WTC11 (cell line): ENCODE measurements around the gene GPC6. TPM values are rescaled to one million over a fixed set of nuclear protein-coding genes. Genes with fewer than 3 reads are reported as not detected.

ENCODE experiments used
- ATAC-seq: fragments of 200-7000 bp; cut with Tn5 transposase; 2 replicates; pipeline ENCODE4 v1.10.0; 2021; ENCODE audit warnings: mild to moderate bottlenecking, moderate library complexity
- CTCF ChIA-PET: fragments of 300-600 bp; sonication (Branson Sonifier 250); formaldehyde crosslinking; loops from one replicate; lab custom pipeline; 2021; ENCODE audit warnings: antibody characterized with exemption; lab: Charles Lee
- POLR2A ChIA-PET: fragments of 350-600 bp; sonication (Branson Sonifier 250); formaldehyde crosslinking; loops from one replicate; lab custom pipeline; 2021; ENCODE audit warnings: antibody characterized with exemption; lab: Charles Lee
- DNase-seq: peaks from one replicate; pipeline ENCODE4 v3.0.0; 2021; ENCODE audit warnings: low spot score
- H3K27ac Mint-ChIP-seq: 2 replicates; pipeline ENCODE4 v1.8.0; 2021; ENCODE audit warnings: mixed read lengths
- H3K27me3 Mint-ChIP-seq: 2 replicates; pipeline ENCODE4 v1.8.0; 2021; ENCODE audit warnings: low read depth, mild to moderate bottlenecking, moderate library complexity, mixed read lengths
- H3K36me3 Mint-ChIP-seq: 2 replicates; pipeline ENCODE4 v1.8.0; 2021; ENCODE audit warnings: mixed read lengths
- H3K4me1 Mint-ChIP-seq: 2 replicates; pipeline ENCODE4 v1.8.0; 2022; ENCODE audit warnings: mixed read lengths
- H3K4me3 Mint-ChIP-seq: 2 replicates; pipeline ENCODE4 v1.8.0; 2021; ENCODE audit warnings: mild to moderate bottlenecking, moderate library complexity, mixed read lengths
- H3K9me3 Mint-ChIP-seq: 2 replicates; pipeline ENCODE4 v1.8.0; 2021; ENCODE audit warnings: mixed read lengths
- CREM ChIP-seq: sonication (generic); formaldehyde crosslinking; IDR thresholded peaks from 2 replicates; pipeline ENCODE4 v1.8.1; 2022; ENCODE audit warnings: mild to moderate bottlenecking, missing genetic modification reagents, moderate library complexity
- ESRRA ChIP-seq: sonication (generic); formaldehyde crosslinking; IDR thresholded peaks from 2 replicates; pipeline ENCODE4 v1.8.1; 2022; ENCODE audit warnings: mild to moderate bottlenecking, missing genetic modification reagents, borderline replicate concordance
- GRHL2 ChIP-seq: fragments of 250-450 bp; sonication (Bioruptor Pico); IDR thresholded peaks from 2 replicates; pipeline ENCODE4 v1.8.0; 2022; ENCODE audit warnings: mild to moderate bottlenecking, moderate library complexity; ENCODE audit not compliant: insufficient replicate concordance, severe bottlenecking
- HMGXB4 ChIP-seq: sonication (generic); formaldehyde crosslinking; IDR thresholded peaks from 2 replicates; pipeline ENCODE4 v1.8.1; 2023; ENCODE audit warnings: mild to moderate bottlenecking, moderate library complexity, missing genetic modification reagents
- JAZF1 ChIP-seq: fragments of 250-450 bp; sonication (Bioruptor Pico); IDR thresholded peaks from 2 replicates; pipeline ENCODE4 v1.9.0; 2021; ENCODE audit warnings: moderate library complexity, mild to moderate bottlenecking, inconsistent platforms
- KAT7 ChIP-seq: sonication (generic); formaldehyde crosslinking; IDR thresholded peaks from 2 replicates; pipeline ENCODE4 v1.8.1; 2023; ENCODE audit warnings: missing genetic modification reagents, mild to moderate bottlenecking, borderline replicate concordance
- MXD4 ChIP-seq: fragments of 250-450 bp; sonication (Bioruptor Pico); IDR thresholded peaks from 2 replicates; pipeline ENCODE4 v1.8.0; 2021; ENCODE audit warnings: mild to moderate bottlenecking, moderate library complexity, borderline replicate concordance
- NFE2L1 ChIP-seq: sonication (generic); formaldehyde crosslinking; IDR thresholded peaks from 2 replicates; pipeline ENCODE4 v1.8.1; 2023; ENCODE audit warnings: missing genetic modification reagents
- NFYB ChIP-seq: sonication (generic); formaldehyde crosslinking; conservative IDR thresholded peaks from 2 replicates; pipeline ENCODE4 v1.8.0; 2022; ENCODE audit warnings: low read depth, missing genetic modification reagents
- NR1H2 ChIP-seq: sonication (generic); formaldehyde crosslinking; IDR thresholded peaks from 2 replicates; pipeline ENCODE4 v1.9.0; 2021; ENCODE audit warnings: mild to moderate bottlenecking, moderate library complexity, missing genetic modification reagents
- OVOL2 ChIP-seq: fragments of 250-450 bp; sonication (Bioruptor Pico); IDR thresholded peaks from 2 replicates; pipeline ENCODE4 v1.9.0; 2021; ENCODE audit warnings: mild to moderate bottlenecking, borderline replicate concordance
- PRDM15 ChIP-seq: sonication (generic); formaldehyde crosslinking; IDR thresholded peaks from 2 replicates; pipeline ENCODE4 v1.8.0; 2022; ENCODE audit warnings: missing genetic modification reagents
- PRRX2 ChIP-seq: fragments of 250-450 bp; sonication (Bioruptor Pico); IDR thresholded peaks from 2 replicates; pipeline ENCODE4 v1.8.0; 2021; ENCODE audit warnings: mild to moderate bottlenecking
- RORB ChIP-seq: fragments of 250-450 bp; sonication (Bioruptor Pico); IDR thresholded peaks from 2 replicates; pipeline ENCODE4 v1.9.0; 2021; ENCODE audit warnings: mild to moderate bottlenecking
- TEAD4 ChIP-seq: sonication (generic); formaldehyde crosslinking; IDR thresholded peaks from 2 replicates; pipeline ENCODE4 v1.8.0; 2022; ENCODE audit warnings: mild to moderate bottlenecking, missing genetic modification reagents
- total RNA-seq: library from RNA; stranded (reverse); gene quantifications from 3 replicates; pipeline ENCODE4 v1.2.3, GENCODE V29; 2021
- TF ChIP-seq, protein P1 (sequence below): sonication (generic); formaldehyde crosslinking; IDR thresholded peaks from 2 replicates; pipeline ENCODE4 v1.8.0; 2022; ENCODE audit warnings: mild to moderate bottlenecking, missing genetic modification reagents
- TF ChIP-seq, protein P2 (sequence below): sonication (generic); formaldehyde crosslinking; IDR thresholded peaks from 2 replicates; pipeline ENCODE4 v1.8.1; 2023; ENCODE audit warnings: mild to moderate bottlenecking, missing genetic modification reagents, moderate library complexity
- TF ChIP-seq, protein P3 (sequence below): fragments of 200-600 bp; IDR thresholded peaks from 2 replicates; pipeline ENCODE4 v1.8.0; 2022; ENCODE audit warnings: antibody characterized with exemption
- TF ChIP-seq, protein P4 (sequence below): sonication (generic); formaldehyde crosslinking; IDR thresholded peaks from 2 replicates; pipeline ENCODE4 v1.8.0; 2023; ENCODE audit warnings: mild to moderate bottlenecking, missing genetic modification reagents

The GPC6 gene
- total RNA-seq, 1 experiment from 2014 or later, result 19.5 TPM

DNA sequence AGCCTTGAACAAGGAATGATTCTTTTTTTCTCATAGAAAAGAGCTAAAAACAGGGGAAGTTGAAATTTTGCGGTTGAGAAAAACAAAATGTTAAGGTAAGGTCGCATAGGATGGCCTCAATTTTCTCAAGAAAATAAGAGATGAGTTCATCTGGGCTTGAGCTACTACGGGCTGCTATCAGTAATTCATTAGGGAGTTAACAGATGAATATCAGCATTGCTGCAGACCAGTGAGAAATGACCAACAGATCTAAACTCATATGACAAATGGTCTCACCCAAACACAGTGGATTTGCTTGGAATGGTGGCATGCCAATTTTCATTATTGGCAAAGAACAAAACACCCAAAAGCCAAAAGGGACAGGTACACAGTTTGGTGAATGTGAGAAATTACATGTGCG is 56.6 kb downstream of the GPC6 start (continued):
- TF ChIP-seq PRRX2 (CRISPR knock-in tag), result no peak

DNA sequence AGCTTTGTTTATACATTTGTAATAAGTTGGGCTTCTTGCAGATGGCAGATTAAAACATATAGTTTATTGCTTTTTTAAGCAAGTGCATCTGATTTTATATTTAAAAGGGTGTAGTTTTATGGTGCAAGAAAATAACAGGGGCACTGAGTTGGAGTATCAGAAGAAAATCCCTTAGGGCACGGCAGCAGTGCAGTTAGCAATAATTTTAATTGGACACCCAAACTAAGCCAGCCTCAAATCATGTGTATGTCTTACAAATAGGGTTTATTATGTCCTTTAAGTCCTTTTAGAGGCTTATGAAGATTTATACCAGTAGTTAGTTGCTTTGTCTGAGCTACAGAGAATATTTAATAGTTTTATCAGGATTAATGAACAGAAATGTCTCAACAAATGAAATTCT is 57.5 kb downstream of the GPC6 start:
- H3K27me3 Mint-ChIP-seq, result no peaks in the 10 kb centered on the region

DNA sequence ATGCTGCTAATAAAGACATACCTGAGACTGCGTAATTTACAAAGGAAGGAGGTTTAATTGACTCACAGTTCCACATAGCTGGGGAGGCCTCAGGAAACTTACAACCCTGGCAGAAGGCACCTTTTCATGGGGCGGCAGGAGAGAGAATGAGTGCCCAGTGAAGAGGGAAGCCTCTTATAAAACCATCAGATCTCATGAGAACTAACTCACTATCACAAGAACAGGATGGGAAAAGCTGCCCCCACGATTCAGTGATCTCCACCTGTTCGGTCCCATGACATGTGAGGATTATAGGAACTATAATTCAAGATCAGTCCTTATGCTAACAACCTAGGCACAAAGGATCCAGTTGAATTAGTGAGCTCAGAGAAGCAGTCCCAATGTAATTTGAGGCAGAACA is 59.4 kb downstream of the GPC6 start:
- Mint-ChIP-seq H3K36me3 (no peaks in the 10 kb centered on the region), H3K4me1 (peaks cover 36% of the 10 kb centered on the region), H3K27ac (peak overlapping the region; percentile 77; the same call in 1 of the 2 replicates), H3K4me3 (no peak overlapping the region), H3K9me3 (no peaks in the 10 kb centered on the region)
- DNase-seq, result no peak
- POLR2A ChIA-PET, result no interaction called here
- TF ChIP-seq, protein P1, sequence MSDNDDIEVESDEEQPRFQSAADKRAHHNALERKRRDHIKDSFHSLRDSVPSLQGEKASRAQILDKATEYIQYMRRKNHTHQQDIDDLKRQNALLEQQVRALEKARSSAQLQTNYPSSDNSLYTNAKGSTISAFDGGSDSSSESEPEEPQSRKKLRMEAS (CRISPR knock-in tag), result no peak
- TF ChIP-seq, protein P2, sequence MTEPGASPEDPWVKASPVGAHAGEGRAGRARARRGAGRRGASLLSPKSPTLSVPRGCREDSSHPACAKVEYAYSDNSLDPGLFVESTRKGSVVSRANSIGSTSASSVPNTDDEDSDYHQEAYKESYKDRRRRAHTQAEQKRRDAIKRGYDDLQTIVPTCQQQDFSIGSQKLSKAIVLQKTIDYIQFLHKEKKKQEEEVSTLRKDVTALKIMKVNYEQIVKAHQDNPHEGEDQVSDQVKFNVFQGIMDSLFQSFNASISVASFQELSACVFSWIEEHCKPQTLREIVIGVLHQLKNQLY, result no peak
- TF ChIP-seq GRHL2 (CRISPR knock-in tag) (no peak), KAT7 (CRISPR knock-in tag) (no peak), MXD4 (no peak), NR1H2 (CRISPR knock-in tag) (no peak), OVOL2 (CRISPR knock-in tag) (no peak), CREM (CRISPR knock-in tag) (no peak), TEAD4 (CRISPR knock-in tag) (no peak), NFYB (CRISPR knock-in tag) (no peak)
- TF ChIP-seq, protein P3, sequence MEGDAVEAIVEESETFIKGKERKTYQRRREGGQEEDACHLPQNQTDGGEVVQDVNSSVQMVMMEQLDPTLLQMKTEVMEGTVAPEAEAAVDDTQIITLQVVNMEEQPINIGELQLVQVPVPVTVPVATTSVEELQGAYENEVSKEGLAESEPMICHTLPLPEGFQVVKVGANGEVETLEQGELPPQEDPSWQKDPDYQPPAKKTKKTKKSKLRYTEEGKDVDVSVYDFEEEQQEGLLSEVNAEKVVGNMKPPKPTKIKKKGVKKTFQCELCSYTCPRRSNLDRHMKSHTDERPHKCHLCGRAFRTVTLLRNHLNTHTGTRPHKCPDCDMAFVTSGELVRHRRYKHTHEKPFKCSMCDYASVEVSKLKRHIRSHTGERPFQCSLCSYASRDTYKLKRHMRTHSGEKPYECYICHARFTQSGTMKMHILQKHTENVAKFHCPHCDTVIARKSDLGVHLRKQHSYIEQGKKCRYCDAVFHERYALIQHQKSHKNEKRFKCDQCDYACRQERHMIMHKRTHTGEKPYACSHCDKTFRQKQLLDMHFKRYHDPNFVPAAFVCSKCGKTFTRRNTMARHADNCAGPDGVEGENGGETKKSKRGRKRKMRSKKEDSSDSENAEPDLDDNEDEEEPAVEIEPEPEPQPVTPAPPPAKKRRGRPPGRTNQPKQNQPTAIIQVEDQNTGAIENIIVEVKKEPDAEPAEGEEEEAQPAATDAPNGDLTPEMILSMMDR, result no peak
- TF ChIP-seq, all 79 proteins: peak for 0
- H3K27me3 Mint-ChIP-seq, result no peaks in the 10 kb centered on the region
- peak; percentile 31 for ATAC-seq
- CTCF ChIA-PET, result interaction anchor here (1.0 kb wide), 1 partner anchor 17 kb away, joined by 4 read pairs; no protein-coding TSS in a partner anchor

More for the DNA sequence above, 57.5 kb downstream of the GPC6 start:
- Mint-ChIP-seq H3K36me3 (no peaks in the 10 kb centered on the region), H3K4me1 (peaks cover 50% of the 10 kb centered on the region), H3K4me3 (no peak overlapping the region)
- DNase-seq (no peak), ATAC-seq (no peak)
- POLR2A ChIA-PET, result no interaction called here
- TF ChIP-seq NFE2L1 (CRISPR knock-in tag) (no peak), JAZF1 (CRISPR knock-in tag) (no peak), HMGXB4 (CRISPR knock-in tag) (no peak), MXD4 (no peak), RORB (no peak), ESRRA (no peak), CREM (CRISPR knock-in tag) (no peak)
- TF ChIP-seq, all 79 proteins: peak for 0
- Mint-ChIP-seq H3K27ac (no peak overlapping the region), H3K9me3 (no peaks in the 10 kb centered on the region)
- CTCF ChIA-PET, result no interaction called here

GRCh38 chr13:93289053-93289452 is 62.4 kb downstream of the GPC6 start:
- no peak for DNase-seq
- no peak for ATAC-seq
- no peaks in the 10 kb centered on the region for H3K36me3 Mint-ChIP-seq
- peaks cover 38% of the 10 kb centered on the region for H3K4me1 Mint-ChIP-seq
- no peaks in the 10 kb centered on the region for H3K9me3 Mint-ChIP-seq
- POLR2A ChIA-PET, result no interaction called here
- H3K4me3 Mint-ChIP-seq, result no peak overlapping the region
- no peak overlapping the region for H3K27ac Mint-ChIP-seq
- CTCF ChIA-PET, result no interaction called here
- H3K27me3 Mint-ChIP-seq, result no peaks in the 10 kb centered on the region
- TF ChIP-seq PRDM15 (CRISPR knock-in tag), result no peak
- TF ChIP-seq, protein P4, sequence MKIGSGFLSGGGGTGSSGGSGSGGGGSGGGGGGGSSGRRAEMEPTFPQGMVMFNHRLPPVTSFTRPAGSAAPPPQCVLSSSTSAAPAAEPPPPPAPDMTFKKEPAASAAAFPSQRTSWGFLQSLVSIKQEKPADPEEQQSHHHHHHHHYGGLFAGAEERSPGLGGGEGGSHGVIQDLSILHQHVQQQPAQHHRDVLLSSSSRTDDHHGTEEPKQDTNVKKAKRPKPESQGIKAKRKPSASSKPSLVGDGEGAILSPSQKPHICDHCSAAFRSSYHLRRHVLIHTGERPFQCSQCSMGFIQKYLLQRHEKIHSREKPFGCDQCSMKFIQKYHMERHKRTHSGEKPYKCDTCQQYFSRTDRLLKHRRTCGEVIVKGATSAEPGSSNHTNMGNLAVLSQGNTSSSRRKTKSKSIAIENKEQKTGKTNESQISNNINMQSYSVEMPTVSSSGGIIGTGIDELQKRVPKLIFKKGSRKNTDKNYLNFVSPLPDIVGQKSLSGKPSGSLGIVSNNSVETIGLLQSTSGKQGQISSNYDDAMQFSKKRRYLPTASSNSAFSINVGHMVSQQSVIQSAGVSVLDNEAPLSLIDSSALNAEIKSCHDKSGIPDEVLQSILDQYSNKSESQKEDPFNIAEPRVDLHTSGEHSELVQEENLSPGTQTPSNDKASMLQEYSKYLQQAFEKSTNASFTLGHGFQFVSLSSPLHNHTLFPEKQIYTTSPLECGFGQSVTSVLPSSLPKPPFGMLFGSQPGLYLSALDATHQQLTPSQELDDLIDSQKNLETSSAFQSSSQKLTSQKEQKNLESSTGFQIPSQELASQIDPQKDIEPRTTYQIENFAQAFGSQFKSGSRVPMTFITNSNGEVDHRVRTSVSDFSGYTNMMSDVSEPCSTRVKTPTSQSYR (CRISPR knock-in tag), result no peak
- TF ChIP-seq HMGXB4 (CRISPR knock-in tag), result no peak
